GM18951 (cell line): ENCODE data around the gene AP1B1.
"Not testable (repeated sequence)": the region's sequence is repeated elsewhere in the genome, so short reads cannot be mapped to it uniquely, and the experiment has no call there.

Experiments used
- POLR2A ChIP-seq: IDR thresholded peaks from 4 replicates; pipeline ENCODE4 v1.6.1; 2011; ENCODE audit warnings: mild to moderate bottlenecking; ENCODE audit not compliant: insufficient read length, insufficient read depth; ENCODE audit errors: extremely low read depth
- in situ Hi-C: fragments of 300-500 bp; cut with MboI; formaldehyde crosslinking; loops from one replicate; pipeline ENCODE4 v1.12.0; 2022; ENCODE audit warnings: low sequenced_read_pairs, mixed read lengths, inconsistent platforms; ENCODE audit not compliant: unreplicated experiment

Gene AP1B1

GRCh38 chr22:29379258-29379657 is 9.1 kb downstream of the AP1B1 start:
- TF ChIP-seq POLR2A = no peak
- in situ Hi-C loops = no loop called here

- TF ChIP-seq POLR2A = no peak
These were observed 10.4 kb downstream of the AP1B1 start for GRCh38 chr22:29377979-29378378.

GRCh38 chr22:29376705-29377104 is 11.7 kb downstream of the AP1B1 start:
- in situ Hi-C loops = not testable (repeated sequence)

More at GRCh38 chr22:29377979-29378378, 10.4 kb downstream of the AP1B1 start:
- in situ Hi-C loops = no loop called here

- in situ Hi-C loops = no loop called here
- no peak for TF ChIP-seq POLR2A
These were observed 12.8 kb downstream of the AP1B1 start for GRCh38 chr22:29375398-29376076.

GRCh38 chr22:29374806-29375205 is 13.6 kb downstream of the AP1B1 start:
- in situ Hi-C loops = not testable (repeated sequence)

GRCh38 chr22:29374401-29374800 is 14.0 kb downstream of the AP1B1 start:
- TF ChIP-seq POLR2A = no peak
- in situ Hi-C loops = no loop called here

GRCh38 chr22:29370537-29370936 is 17.8 kb downstream of the AP1B1 start:
- no peak for TF ChIP-seq POLR2A
- in situ Hi-C loops = no loop called here

- in situ Hi-C loops = no loop called here
These were observed 18.9 kb downstream of the AP1B1 start for GRCh38 chr22:29369460-29369859.

GRCh38 chr22:29359469-29359868 is 28.9 kb downstream of the AP1B1 start:
- in situ Hi-C loops = no loop called here

More at GRCh38 chr22:29369460-29369859, 18.9 kb downstream of the AP1B1 start:
- no peak for TF ChIP-seq POLR2A

GRCh38 chr22:29357193-29357890 is 31.0 kb downstream of the AP1B1 start:
- in situ Hi-C loops = not testable (repeated sequence)

More at GRCh38 chr22:29359469-29359868, 28.9 kb downstream of the AP1B1 start:
- no peak for TF ChIP-seq POLR2A

GRCh38 chr22:29353860-29354259 is 34.5 kb downstream of the AP1B1 start:
- TF ChIP-seq POLR2A = no peak
- in situ Hi-C loops = no loop called here

GRCh38 chr22:29353286-29353685 is 35.1 kb downstream of the AP1B1 start:
- in situ Hi-C loops = no loop called here
- TF ChIP-seq POLR2A = no peak

- no peak for TF ChIP-seq POLR2A
These were observed 35.6 kb downstream of the AP1B1 start for GRCh38 chr22:29352778-29353177.

GRCh38 chr22:29351891-29352290 is 36.5 kb downstream of the AP1B1 start:
- TF ChIP-seq POLR2A = no peak

More at GRCh38 chr22:29352778-29353177, 35.6 kb downstream of the AP1B1 start:
- in situ Hi-C loops = no loop called here

GRCh38 chr22:29351042-29351441 is 37.3 kb downstream of the AP1B1 start:
- TF ChIP-seq POLR2A = no peak

More at GRCh38 chr22:29351891-29352290, 36.5 kb downstream of the AP1B1 start:
- in situ Hi-C loops = no loop called here

GRCh38 chr22:29348956-29349355 is 39.4 kb downstream of the AP1B1 start:
- no peak for TF ChIP-seq POLR2A
- in situ Hi-C loops = no loop called here

More at GRCh38 chr22:29351042-29351441, 37.3 kb downstream of the AP1B1 start:
- in situ Hi-C loops = no loop called here
